ENCODE results near the gene UACA.

UACA gene

DNA sequence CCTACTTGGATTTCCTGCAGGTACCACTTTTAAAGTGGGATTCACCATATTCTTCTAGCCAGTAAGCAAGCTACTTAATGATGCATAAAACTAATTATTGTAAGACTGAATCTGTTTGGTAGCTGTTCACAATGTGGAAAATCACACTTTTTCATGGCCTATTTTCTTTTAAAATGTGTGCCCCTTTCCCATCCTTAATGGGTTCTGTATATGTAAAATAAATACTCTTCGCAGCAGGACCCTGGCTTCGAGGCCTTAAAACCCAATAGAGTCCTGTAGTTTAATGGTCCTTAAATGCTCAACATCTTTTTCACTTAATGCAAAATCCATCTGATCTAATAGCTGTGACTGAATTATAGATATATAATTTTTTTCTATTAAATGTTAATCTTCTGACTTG is 111.0 kb downstream of the UACA start:
- ATAC-seq, result no peak

DNA sequence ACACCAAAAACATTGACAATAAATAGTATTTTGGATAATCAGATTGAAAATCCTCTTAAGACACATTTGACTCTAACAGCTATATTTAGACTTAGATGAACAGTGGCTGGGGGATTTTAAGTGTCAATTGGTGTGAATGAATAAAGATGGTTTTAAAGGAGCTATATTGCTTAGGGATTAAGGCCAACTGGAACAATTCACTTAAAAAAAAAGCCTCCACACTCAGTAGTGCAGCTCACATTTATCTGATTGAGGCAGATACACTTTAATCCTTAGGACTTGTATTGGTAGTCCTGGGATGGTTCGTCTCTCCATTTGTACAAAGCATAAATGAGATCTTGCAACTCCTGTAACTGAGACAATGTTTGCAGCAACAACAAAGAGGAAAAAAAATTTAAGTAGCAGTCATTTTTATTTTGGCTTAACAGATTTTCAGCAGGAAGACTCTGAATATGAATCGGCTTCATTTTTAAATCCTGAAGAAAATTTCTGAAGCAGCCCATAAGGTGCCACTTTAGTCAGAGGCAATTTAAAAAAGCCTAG is 112.0 kb downstream of the UACA start:
- ATAC-seq, result no peak

DNA sequence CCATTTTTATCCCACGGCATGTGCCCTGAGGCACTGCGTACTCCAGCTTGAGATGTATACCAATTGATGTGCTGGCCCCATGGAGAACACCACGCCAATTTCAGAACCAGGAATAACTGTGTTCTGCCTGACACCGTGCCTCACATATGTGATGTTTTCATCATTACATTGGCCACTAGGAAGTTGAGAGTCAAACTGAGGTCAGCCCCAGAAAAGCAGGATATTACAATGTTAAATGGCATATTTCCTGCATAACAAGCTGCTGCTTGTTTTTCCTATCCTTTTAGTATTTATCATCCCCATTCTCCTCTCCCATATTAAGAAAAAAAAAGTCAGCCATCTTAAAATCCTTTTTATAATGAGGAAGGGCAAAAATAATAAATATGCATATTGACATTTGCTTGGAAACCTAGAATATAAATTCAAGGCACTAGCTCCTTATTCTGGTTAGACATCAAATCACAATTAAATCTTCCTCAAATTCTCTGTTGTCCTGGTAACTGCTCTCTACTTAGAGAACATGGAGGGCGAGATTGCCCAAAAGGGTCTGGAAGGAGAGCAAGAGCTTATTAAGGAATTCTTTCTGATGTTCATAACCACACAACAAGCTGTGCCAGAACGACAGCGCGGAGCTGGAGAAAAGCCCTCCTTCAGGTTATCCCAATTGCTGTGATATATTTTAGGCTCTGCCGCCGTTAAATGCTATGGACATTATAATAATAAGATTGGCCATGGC is 112.6 kb downstream of the UACA start:
- ATAC-seq, result no peak

DNA sequence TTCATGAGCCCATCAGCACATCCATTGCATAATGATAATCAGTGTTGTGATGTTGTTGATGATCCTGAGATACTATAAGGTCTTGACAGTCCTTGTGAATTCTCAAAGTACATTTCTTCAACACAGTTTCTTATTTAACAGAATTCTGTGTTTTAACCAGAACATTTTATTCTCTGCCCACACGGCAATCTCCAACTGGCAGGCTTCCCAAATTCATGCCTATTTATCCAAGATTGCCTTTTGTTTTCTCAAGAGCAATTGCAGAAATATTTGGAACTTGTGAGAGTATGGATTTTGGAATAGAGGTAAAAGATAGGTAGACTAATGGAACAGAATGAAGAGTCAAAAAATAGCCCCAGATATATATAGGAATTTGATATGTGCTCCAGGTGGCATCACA is 116.0 kb downstream of the UACA start:
- no peak for ATAC-seq

- no peak for ATAC-seq
Observed at GRCh38 chr15:70646169-70646568, 117.2 kb downstream of the UACA start.

- ATAC-seq, result no peak
Observed at GRCh38 chr15:70643783-70644125, 119.6 kb downstream of the UACA start.

- ATAC-seq, result no peak
Observed at GRCh38 chr15:70643106-70643782, 120.1 kb downstream of the UACA start.

DNA sequence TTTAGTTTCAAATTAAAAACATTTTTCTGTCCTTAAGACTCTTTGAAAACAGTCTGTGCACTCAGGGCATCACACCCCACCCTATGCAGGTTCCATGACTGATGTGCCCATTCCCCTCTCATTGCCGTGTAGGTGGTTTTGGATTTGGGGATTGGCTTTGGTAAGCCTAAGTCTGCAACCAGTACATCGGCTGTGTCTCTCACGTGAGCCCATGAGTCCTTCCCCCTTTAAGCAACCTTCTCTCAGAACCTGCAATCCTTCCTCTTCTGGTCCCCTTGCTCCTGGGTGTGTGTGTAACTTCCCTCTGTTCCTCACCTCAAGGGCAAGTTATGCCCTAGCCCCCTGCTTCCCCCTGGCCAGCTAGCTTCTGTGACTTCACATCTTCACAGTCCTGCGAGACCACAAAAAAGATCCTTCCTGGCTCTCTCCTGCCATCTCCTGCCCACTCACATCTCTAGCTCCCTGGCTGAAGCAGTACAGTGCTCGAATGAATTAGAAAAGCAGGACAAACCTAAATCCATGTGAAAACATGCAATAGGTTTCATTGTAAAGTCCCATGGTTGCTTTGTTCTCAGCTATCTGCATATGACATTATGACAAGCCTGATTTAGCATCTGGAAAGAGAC is 126.7 kb downstream of the UACA start:
- no peak for ATAC-seq

DNA sequence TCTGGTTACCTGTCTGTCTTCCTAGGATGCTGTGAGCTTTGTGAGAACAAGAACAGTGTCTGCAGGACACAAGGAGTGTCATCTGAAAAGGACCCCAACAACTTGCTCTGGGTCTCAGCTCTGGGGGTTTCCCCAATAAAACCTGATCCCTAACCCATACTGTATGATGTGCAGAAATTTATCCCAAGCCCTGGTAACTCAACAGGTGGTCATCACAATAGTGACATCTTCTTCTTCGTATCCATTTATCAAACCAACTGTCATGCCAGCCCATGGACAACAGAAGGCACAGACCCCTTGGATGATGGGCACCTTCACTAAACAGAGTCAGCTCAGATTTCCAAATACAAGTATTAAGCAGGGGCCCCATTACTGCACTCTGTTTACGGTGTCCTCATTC is 127.5 kb downstream of the UACA start:
- no peak for ATAC-seq

DNA sequence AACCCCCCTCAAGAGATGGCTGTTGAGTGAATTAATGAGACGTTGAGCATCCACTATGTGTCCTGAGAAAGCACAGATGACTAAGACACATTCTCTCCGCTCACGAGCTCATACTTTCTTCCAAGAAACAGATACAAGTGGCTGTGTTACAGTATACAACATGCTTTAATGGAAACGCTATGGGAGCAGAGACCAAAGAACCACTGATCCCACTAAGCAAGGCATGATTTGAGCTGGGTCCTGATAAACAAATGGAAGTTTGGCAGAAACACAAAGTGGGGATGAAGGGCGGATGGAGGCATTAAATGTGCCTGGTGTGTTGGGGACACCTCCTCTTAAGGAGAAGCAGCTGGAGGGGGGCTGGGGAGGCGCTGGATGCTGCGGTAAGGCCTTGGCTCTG is 129.4 kb downstream of the UACA start:
- no peak for ATAC-seq

GRCh38 chr15:70633103-70633831 is 130.1 kb downstream of the UACA start:
- ATAC-seq, result no peak

DNA sequence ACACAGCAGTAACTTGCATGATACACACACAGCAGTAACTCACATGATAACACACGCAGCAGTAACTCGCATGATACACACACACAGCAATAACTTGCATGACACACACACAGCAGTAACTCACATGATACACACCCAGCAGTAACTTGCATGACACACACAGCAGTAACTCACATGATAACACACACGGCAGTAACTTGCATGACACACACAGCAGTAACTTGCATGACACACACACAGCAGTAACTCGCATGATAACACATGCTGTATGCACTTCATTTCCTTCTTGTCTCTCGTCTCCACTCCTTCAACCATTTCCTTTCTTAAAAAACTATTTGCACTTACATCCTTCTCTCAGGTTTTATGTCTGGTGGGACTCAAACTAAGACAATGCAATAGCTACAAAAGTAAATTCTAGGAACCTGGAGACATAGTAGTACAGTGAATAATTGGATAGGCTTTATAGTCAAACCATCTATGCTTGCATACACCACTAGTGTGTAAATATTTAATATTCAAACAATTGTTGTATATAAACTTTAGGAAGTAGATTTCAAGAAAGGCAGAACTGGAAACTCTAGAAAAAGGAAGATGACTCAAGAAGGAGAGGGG is 130.8 kb downstream of the UACA start:
- no peak for ATAC-seq

DNA sequence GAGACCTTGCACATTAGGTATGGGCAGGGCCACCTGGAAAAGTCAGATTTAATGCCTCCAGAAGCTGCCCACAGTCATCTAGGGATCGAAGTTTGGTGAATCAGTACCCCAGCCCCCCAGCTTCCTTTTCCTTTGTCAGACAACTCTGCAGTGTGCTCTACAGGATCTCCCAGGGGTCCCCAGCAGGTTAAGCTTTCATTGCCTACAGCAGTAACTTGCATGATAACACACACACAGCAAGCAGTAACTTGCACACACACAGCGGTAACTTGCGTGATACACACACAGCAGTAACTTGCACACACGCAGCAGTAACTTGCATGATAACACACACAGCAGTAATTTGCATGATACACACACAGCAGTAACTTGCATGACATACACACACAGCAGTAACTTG is 131.3 kb downstream of the UACA start:
- no peak for ATAC-seq

DNA sequence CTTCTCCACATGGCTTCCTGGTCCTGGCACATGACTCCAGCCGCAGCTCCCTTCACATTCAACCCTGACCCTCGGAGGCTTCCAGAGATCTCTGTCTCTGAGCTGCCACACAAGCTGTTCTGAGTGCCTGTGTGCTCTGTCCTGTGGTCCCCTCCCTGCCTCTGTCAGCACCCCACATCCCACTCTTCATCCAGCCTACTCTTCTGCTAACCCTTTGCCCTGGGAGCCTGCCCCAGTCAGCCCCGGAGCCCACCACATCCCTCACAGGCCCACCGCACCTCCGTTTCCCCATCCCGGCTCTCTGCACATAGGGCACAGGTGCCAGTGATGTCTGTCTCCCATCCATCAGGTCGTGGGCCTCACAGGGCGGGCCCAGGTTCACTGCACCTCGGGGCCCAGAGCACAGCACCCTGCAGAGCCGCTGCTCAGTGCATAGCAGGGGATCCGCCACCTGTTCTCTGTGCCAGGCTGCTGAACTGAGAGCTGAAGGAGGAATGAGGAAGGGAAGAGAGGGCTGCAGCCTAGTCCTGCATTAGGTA is 133.6 kb downstream of the UACA start:
- ATAC-seq, result no peak

GRCh38 chr15:70628549-70628896 is 134.8 kb downstream of the UACA start:
- ATAC-seq, result no peak

DNA sequence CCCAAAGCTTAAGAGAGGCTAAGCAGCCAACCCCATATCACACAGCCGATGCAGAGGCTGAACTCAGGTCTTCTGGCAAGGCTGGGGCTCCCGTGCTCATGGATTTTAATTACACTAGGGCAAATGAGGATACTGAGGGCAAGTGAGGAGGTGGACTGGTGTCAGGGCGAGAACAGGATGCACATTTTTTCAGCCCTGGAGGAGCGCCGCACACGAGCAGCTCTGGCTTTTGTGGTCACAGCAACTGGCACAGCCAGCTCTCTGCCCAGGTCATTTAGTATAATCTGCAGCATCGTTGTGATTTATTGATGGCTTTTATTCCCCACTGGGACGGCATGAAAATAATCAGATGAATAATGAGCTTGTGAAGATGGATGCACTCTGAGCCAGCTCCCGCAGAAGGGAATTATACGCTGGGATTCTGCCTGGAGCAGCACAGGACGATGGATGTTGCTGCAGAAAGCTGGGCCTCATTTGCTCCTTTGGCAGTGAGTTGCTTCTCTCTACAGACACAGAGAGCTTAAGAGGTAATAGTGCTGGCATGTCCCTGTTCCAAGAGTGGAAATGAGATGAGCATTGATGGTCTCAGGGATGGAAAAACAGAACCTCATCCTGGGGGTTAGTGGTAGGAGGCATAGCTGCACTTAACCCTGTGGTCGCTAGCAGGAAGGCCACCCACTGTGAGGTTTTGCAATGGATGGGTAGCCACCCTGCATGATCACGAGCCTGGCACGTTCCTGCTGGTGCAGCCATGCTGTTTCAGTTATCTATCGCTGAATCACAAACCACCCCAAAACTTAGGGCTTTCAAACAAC is 135.4 kb downstream of the UACA start:
- ATAC-seq, result no peak

- ATAC-seq, result no peak
Observed at GRCh38 chr15:70627322-70627721, 136.0 kb downstream of the UACA start.

- no peak for ATAC-seq
Observed at GRCh38 chr15:70625438-70625837, 137.9 kb downstream of the UACA start.

DNA sequence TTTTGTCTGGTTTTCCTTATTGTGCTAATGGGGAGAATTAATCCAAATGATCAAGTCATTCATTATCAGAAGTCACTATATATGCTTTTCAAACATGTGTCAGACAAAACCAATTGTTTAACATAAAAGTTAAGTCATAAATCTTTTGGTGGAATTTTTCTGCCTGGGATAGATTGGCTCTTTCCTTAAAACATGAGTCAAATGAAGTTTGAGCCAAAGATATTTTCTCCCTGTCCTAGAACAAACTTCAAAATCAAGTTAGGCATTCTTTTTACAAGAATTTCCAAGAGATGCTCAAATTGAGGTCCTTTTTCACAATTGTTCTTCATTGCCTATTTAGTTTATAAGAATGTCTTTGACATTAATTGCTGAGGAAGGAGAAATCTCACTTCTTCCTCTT is 138.3 kb downstream of the UACA start:
- no peak for ATAC-seq

GRCh38 chr15:70618929-70619328 is 144.4 kb downstream of the UACA start:
- ATAC-seq, result no peak

GRCh38 chr15:70617911-70618287 is 145.5 kb downstream of the UACA start:
- ATAC-seq, result no peak
